A549 (cell line): ENCODE results near the gene RELN.
"Not testable (repeated sequence)": the region's sequence is repeated elsewhere in the genome, so short reads cannot be mapped to it uniquely, and the experiment has no call there.

Experiments used
- CEBPB ChIP-seq, 2 experiments: fragments of >200 bp in 1 of 2; sonication (Bioruptor Twin) in 1 of 2; formaldehyde crosslinking in 1 of 2; IDR thresholded peaks; 2 replicates each; pipeline ENCODE4 v1.6.1; 2012 to 2016
- EP300 ChIP-seq, 2 experiments: fragments of >200 bp; sonication (Bioruptor Twin); formaldehyde crosslinking; IDR thresholded peaks; 2 replicates in 1 of 2; 3 replicates in 1 of 2; pipeline ENCODE4 v1.6.1; 2016 to 2017
- HDAC2 ChIP-seq: fragments of 200-600 bp; sonication (generic); IDR thresholded peaks from 2 replicates; pipeline ENCODE4 v1.6.1; 2016
- NFE2L2 ChIP-seq: fragments of 150-350 bp; conservative IDR thresholded peaks from 2 replicates; pipeline ENCODE4 v1.6.1; 2014; ENCODE audit warnings: low read length
- NR3C1 ChIP-seq: fragments of >200 bp; sonication (Bioruptor Twin); formaldehyde crosslinking; IDR thresholded peaks from 3 replicates; pipeline ENCODE4 v1.6.1; 2017
- POLR2A ChIP-seq: IDR thresholded peaks from 2 replicates; pipeline ENCODE4 v1.6.1; 2012; ENCODE audit warnings: mild to moderate bottlenecking, low read length
- TF ChIP-seq, protein P1 (sequence below): fragments of >200 bp; sonication (Bioruptor Twin); formaldehyde crosslinking; IDR thresholded peaks from 3 replicates; pipeline ENCODE4 v1.5.1; 2016
- TF ChIP-seq, protein P2 (sequence below): fragments of 200-600 bp; sonication (generic); IDR thresholded peaks from 2 replicates; pipeline ENCODE4 v1.6.1; 2016; ENCODE audit warnings: antibody characterized with exemption, mild to moderate bottlenecking, moderate library complexity

- TF ChIP-seq EP300 (IDR thresholded peaks at IDR 0.05); CEBPB (IDR thresholded peaks at IDR 0.05); NFE2L2; POLR2A; NR3C1; HDAC2: not testable (repeated sequence)
- TF ChIP-seq, protein P1, sequence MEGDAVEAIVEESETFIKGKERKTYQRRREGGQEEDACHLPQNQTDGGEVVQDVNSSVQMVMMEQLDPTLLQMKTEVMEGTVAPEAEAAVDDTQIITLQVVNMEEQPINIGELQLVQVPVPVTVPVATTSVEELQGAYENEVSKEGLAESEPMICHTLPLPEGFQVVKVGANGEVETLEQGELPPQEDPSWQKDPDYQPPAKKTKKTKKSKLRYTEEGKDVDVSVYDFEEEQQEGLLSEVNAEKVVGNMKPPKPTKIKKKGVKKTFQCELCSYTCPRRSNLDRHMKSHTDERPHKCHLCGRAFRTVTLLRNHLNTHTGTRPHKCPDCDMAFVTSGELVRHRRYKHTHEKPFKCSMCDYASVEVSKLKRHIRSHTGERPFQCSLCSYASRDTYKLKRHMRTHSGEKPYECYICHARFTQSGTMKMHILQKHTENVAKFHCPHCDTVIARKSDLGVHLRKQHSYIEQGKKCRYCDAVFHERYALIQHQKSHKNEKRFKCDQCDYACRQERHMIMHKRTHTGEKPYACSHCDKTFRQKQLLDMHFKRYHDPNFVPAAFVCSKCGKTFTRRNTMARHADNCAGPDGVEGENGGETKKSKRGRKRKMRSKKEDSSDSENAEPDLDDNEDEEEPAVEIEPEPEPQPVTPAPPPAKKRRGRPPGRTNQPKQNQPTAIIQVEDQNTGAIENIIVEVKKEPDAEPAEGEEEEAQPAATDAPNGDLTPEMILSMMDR, result not testable (repeated sequence)
- TF ChIP-seq, protein P2, sequence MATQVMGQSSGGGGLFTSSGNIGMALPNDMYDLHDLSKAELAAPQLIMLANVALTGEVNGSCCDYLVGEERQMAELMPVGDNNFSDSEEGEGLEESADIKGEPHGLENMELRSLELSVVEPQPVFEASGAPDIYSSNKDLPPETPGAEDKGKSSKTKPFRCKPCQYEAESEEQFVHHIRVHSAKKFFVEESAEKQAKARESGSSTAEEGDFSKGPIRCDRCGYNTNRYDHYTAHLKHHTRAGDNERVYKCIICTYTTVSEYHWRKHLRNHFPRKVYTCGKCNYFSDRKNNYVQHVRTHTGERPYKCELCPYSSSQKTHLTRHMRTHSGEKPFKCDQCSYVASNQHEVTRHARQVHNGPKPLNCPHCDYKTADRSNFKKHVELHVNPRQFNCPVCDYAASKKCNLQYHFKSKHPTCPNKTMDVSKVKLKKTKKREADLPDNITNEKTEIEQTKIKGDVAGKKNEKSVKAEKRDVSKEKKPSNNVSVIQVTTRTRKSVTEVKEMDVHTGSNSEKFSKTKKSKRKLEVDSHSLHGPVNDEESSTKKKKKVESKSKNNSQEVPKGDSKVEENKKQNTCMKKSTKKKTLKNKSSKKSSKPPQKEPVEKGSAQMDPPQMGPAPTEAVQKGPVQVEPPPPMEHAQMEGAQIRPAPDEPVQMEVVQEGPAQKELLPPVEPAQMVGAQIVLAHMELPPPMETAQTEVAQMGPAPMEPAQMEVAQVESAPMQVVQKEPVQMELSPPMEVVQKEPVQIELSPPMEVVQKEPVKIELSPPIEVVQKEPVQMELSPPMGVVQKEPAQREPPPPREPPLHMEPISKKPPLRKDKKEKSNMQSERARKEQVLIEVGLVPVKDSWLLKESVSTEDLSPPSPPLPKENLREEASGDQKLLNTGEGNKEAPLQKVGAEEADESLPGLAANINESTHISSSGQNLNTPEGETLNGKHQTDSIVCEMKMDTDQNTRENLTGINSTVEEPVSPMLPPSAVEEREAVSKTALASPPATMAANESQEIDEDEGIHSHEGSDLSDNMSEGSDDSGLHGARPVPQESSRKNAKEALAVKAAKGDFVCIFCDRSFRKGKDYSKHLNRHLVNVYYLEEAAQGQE, result not testable (repeated sequence)
Observed at GRCh38 chr7:103911015-103911414, 78.4 kb downstream of the RELN start.
